Left renal pelvis (tissue), 4 donors: ENCODE results near the gene SLAMF9. TPM values are rescaled to one million over a fixed set of nuclear protein-coding genes. Genes with fewer than 3 reads are reported as not detected.

Experiments
- DNase-seq, 4 donors: peaks; one replicate each; pipeline ENCODE4 v3.0.0-alpha.2; 2013; ENCODE audit warnings: low read depth in 4 of 4, low spot score in 3 of 4
- polyA plus RNA-seq, 4 donors: library from polyadenylated mRNA; unstranded; fragments of 120-200 nt; gene quantifications; one replicate each; pipeline ENCODE4 v1.2.1, GENCODE V29; 2013; ENCODE audit not compliant: insufficient read length in 4 of 4

Gene SLAMF9
- polyA plus RNA-seq, 4 donors = not detected

GRCh38 chr1:159935305-159935704 lies 18.7 kb downstream of the SLAMF9 start:
- DNase-seq = no peak

- DNase-seq = no peak
Observed at GRCh38 chr1:159934136-159935039, 19.6 kb downstream of the SLAMF9 start.

- no peak for DNase-seq
Observed at GRCh38 chr1:159933347-159933746, 20.7 kb downstream of the SLAMF9 start.

- DNase-seq = no peak
Observed at GRCh38 chr1:159932296-159933285, 21.4 kb downstream of the SLAMF9 start.

GRCh38 chr1:159931795-159932173 lies 22.3 kb downstream of the SLAMF9 start:
- no peak for DNase-seq

- DNase-seq = no peak
Observed at GRCh38 chr1:159931101-159931794, 22.8 kb downstream of the SLAMF9 start.

GRCh38 chr1:159930634-159931033 lies 23.4 kb downstream of the SLAMF9 start:
- DNase-seq = no peak

GRCh38 chr1:159930216-159930615 lies 23.8 kb downstream of the SLAMF9 start:
- DNase-seq = no peak

GRCh38 chr1:159929155-159930051 lies 24.6 kb downstream of the SLAMF9 start:
- no peak for DNase-seq

GRCh38 chr1:159928491-159929050 lies 25.5 kb downstream of the SLAMF9 start:
- no peak for DNase-seq

- no peak for DNase-seq
Observed at GRCh38 chr1:159927849-159928431, 26.1 kb downstream of the SLAMF9 start.

GRCh38 chr1:159927211-159927848 lies 26.7 kb downstream of the SLAMF9 start:
- no peak for DNase-seq

GRCh38 chr1:159925719-159926078 lies 28.3 kb downstream of the SLAMF9 start:
- no peak for DNase-seq

- peak in 3 of 4 donors; percentile 73 to 80 (median 77) for DNase-seq
Observed at GRCh38 chr1:159924791-159925718, 29.0 kb downstream of the SLAMF9 start, which contains the start of gene TAGLN2. TAGLN2 (minus strand) TSS chr1:159925507; CDS start chr1:159920509, 4,998 bp downstream.

GRCh38 chr1:159924025-159924790 lies 29.8 kb downstream of the SLAMF9 start:
- DNase-seq = no peak

- DNase-seq = peak in 3 of 4 donors; percentile 58 to 76 (median 71)
Observed at GRCh38 chr1:159923203-159924024, 30.6 kb downstream of the SLAMF9 start.
